T-helper 9 cell (primary cell): ENCODE data around the gene FUZ.

Experiments
- DNase-seq: peaks from one replicate; pipeline ENCODE4 v3.0.0-alpha.2; 2020

Gene FUZ

DNA sequence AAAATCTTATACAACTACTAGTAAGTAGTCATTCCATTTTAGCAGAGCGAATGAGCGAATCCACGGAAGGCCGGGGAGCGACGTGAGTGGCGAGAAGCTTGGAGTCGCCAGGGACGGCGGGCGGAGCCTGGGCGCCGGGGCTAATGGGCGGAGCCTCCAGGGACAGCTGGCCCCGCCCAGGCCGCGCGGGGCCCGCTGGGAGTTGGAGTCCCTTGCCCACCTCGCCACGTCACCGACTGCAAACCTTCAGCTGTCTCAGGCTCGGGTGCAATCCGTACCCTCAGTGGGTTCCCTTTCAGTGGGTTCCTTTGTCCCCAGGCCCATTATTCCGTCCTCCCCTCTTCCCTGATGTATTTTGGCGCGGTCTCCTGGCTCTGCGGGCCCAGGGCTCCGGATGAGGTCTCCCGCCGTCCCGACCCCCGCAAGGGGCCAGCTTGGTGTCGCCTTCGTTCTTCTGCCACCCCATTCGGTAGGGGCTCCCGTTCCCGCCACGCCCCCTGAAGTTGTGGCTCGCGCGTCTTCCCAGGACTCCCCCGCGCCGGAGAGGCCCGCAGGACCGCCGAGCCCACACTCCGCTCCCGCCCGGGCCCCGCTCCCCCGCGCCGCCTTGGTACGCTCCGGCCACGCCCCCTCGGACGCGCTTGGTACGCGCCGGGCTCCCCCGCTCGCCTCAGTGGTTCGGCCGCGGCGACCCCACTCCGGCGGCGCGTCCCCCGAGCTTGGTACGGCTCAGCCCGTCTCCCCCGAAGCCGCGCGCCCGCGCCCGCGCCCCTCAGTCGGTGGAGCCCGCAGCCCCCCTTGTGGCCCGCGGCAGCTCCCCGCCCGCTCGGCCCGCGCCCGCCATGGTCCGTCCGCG lies 37.6 kb upstream of the FUZ start, which contains the start of gene PTOV1:
TSS of gene PTOV1 (plus strand) at position 673 of the 856 bp plus-strand sequence.
- DNase-seq = peak; percentile 87

- DNase-seq = no peak
Observed at GRCh38 chr19:49850221-49850486, 37.1 kb upstream of the FUZ start.

DNA sequence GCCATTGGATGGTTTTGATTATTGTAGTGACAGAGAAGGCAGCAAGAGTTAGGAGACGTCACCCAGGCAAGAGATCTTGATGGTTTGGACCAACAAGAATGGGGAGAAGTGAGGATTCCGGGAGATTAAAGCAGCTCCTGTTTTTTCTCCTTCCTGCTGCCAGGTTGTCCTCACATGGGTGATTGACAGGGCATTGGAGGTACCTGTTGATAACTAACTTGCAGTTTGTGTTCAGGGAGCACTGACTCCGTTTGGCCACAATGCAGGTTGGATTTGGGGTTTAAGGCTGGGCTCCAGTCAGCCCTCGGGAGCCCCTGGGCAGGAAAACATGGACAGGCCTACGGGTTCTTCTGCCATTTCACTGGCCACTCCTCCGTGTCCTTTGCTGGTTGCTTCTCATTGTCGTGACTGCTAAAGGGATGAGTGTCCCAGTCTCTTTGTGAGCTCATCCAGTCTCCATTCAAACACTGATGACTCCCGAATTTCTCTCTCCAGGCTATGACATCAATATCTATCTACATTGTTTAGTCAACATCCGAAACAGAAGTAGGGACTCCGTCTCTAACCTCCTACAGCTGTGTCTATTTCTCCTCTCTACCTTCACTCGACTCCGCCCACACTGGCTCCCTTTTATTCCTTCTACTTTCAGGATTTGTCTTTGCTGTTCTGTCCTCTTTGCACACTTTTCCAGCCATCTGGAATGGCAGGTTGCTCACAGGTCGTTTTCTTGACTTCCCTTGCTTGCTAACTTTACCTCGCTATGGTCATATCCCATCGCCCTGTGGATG lies 36.5 kb upstream of the FUZ start:
- DNase-seq = no peak

- no peak for DNase-seq
Observed at GRCh38 chr19:49848938-49849337, 35.8 kb upstream of the FUZ start.

DNA sequence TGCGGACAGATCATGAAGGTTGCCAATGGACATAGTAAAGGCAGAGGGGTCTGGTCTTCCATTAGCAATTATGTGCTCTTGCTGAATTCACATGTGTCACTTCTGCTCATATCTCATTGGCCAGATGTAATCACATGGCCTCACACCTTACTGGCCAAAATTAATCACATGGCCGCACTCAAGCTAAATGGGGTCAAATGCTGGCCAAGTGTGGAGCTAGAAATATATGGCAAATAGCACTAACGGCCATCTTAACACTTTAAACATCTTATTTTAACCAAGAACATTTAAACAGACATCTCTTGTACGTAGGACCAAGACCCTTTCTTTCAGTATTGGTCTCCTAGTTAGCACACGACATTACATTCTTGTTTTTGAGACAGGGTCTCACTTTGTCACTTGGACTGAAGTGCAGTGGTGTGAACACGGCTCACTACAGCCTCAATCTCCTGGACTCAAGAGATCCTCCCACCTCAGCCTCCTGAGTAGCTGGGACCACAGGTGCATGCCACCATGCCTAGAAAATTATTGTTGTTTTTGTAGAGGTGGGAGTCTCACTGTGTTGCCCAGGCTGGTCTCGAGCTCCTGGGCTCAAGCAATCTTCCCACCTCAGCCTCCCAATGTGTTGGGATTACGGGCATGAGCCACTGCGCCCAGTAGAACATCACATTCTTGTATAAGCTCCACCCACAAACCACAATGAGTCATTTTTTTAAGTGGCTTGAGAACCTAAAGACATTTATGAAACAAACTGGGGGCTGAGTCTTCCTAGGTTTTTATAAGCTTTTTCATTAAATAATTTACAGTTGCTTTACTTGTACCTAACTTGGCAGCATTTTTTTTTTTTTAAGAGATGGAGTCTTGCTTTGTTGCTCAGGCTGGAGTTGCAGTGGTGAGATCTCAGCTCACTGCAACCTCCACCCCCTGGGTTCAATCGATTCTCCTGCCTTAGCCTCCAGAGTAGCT lies 34.9 kb upstream of the FUZ start:
- no peak for DNase-seq

- no peak for DNase-seq
Observed at GRCh38 chr19:49846408-49846807, 33.3 kb upstream of the FUZ start.

- DNase-seq = no peak
Observed at GRCh38 chr19:49845414-49845813, 32.3 kb upstream of the FUZ start.

GRCh38 chr19:49844138-49845095 lies 31.3 kb upstream of the FUZ start:
- no peak for DNase-seq

- DNase-seq = no peak
Observed at GRCh38 chr19:49843265-49843664, 30.2 kb upstream of the FUZ start.

DNA sequence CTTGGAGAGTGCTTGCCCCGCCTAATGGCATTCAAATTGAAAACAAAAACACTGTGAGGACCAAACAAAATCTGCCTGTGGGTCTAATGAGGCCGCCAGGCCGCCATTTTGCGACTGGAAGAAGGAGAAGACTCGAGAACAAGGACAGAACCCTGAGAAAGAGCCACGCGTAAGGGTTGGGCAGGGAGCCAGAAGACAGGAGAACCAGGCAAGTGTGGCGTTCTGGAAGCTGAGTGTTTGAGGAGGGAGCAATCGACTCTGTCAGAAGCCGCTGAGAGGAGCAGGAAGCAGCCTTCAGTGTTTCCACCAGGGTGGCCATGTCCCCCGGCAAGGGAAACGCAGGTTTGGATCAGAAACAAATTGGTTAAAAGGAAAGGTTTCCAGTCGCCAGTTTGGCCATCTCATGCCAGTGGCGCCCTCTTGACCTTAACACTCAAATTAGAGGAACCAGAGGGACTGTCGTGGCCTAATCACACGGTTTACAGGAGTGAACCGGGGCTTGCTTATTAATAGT lies 27.7 kb upstream of the FUZ start:
- DNase-seq = no peak

DNA sequence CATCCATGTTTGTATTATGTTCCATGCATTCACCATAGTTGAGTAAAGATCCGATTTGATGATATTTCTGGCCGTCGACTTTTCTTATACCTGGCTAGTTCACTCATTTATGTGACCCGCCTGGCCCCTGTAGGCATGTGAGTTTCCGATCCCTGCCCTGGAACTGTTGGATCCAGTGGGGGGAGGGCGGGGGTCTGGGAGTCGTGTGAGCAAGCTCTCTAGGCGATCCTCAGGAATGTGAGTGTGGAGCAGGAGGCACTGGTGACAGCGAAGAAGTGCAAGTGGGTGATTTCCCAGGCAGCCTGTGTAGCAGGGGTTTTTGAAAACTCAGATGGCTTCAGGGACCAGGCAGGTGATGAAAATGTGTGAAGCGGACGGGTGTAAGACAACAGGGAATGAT lies 27.2 kb upstream of the FUZ start:
- DNase-seq = no peak

DNA sequence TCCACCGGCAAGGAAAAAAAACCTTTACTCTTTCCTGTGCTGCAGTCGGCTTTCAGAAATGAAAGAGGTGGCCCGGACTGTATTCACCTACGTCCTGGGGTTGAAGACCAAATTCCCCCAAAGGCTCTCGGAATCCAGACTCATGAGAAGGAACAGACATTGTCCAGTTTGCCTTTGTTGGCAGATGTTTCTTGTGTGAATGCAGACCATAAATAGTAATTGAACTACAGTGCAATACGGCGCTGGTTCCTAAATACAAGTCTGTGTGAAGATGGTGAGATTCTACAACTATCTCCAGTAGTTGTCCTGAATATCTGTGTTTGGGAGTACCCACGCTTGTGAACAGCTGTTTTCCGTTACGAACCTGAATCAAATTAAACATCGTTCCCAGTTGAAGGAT lies 26.6 kb upstream of the FUZ start:
- no peak for DNase-seq

- no peak for DNase-seq
Observed at GRCh38 chr19:49838885-49839588, 25.9 kb upstream of the FUZ start.

- no peak for DNase-seq
Observed at GRCh38 chr19:49837425-49837824, 24.3 kb upstream of the FUZ start.

DNA sequence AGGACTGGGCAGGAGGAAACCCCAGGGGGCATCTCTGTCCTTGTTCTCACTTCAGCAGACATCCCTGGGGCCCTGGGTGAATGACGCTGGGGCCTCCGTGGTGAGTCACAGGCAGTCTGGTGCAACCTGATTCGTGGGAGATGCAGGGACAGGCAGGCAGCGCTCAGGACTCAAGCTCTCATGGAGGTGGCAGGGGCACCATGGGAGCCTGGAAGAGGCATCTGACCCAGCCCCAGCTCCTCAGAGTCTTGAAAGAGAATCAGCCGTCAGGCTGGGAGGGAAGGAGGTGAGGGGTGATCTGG lies 23.9 kb upstream of the FUZ start:
- no peak for DNase-seq

- no peak for DNase-seq
Observed at GRCh38 chr19:49836176-49837008, 23.3 kb upstream of the FUZ start.

- DNase-seq = no peak
Observed at GRCh38 chr19:49835562-49835961, 22.5 kb upstream of the FUZ start.

- no peak for DNase-seq
Observed at GRCh38 chr19:49833599-49833998, 20.5 kb upstream of the FUZ start.

- no peak for DNase-seq
Observed at GRCh38 chr19:49832556-49832955, 19.5 kb upstream of the FUZ start.

- no peak for DNase-seq
Observed at GRCh38 chr19:49831592-49831991, 18.5 kb upstream of the FUZ start.
